Osteocyte (in vitro differentiated cells): ENCODE results near the gene BTF3. TPM values are rescaled to one million over a fixed set of nuclear protein-coding genes. Genes with fewer than 3 reads are reported as not detected.

ENCODE experiments used
- DNase-seq: peaks from one replicate; pipeline ENCODE4 v3.0.0; 2021; ENCODE audit warnings: mixed read lengths; ENCODE audit not compliant: unreplicated experiment; ENCODE audit errors: extremely low spot score
- H3K27ac Mint-ChIP-seq: one replicate; pipeline ENCODE4 v1.8.0; 2021; ENCODE audit warnings: mild to moderate bottlenecking, mixed read lengths; ENCODE audit not compliant: unreplicated experiment
- H3K27me3 Mint-ChIP-seq: one replicate; pipeline ENCODE4 v1.8.0; 2021; ENCODE audit warnings: mixed read lengths; ENCODE audit not compliant: unreplicated experiment
- H3K36me3 Mint-ChIP-seq: one replicate; pipeline ENCODE4 v1.8.0; 2021; ENCODE audit warnings: mixed read lengths; ENCODE audit not compliant: unreplicated experiment
- H3K4me1 Mint-ChIP-seq: one replicate; pipeline ENCODE4 v1.8.0; 2021; ENCODE audit warnings: mixed read lengths; ENCODE audit not compliant: unreplicated experiment
- H3K4me3 Mint-ChIP-seq: one replicate; pipeline ENCODE4 v1.8.0; 2021; ENCODE audit warnings: mild to moderate bottlenecking, moderate library complexity, mixed read lengths; ENCODE audit not compliant: unreplicated experiment
- H3K9me3 Mint-ChIP-seq: one replicate; pipeline ENCODE4 v1.8.0; 2021; ENCODE audit warnings: mixed read lengths; ENCODE audit not compliant: unreplicated experiment
- CTCF ChIP-seq: fragments of 200-600 bp; sonication (generic); IDR thresholded peaks from 2 replicates; pipeline ENCODE4 v1.5.0; 2021; ENCODE audit warnings: antibody characterized with exemption, mild to moderate bottlenecking, moderate library complexity
- total RNA-seq: library from RNA; stranded (reverse); gene quantifications from 2 replicates; pipeline ENCODE4 v1.2.1, GENCODE V29; 2021

Gene BTF3
- total RNA-seq, 1 donor from 2014 or later = 565 TPM

DNA sequence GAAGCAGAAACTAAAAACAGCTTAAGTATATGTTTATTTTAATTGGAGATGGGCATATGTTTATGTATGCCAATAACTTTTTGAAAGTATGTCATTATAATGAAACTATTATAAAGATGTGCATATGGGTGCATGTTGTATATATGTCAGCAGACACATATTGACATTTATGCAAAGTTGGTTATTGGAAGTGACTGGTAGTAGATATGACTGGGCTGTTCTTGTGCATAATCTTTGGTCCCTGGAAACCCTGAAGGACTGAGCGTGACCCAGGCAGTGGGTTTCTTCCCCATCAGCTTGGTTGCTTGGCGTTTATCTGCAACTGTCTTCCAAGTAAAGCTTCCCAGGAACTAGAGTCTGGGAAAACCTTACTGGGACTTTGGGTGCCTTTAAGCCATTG lies 41.5 kb downstream of the BTF3 start:
- Mint-ChIP-seq H3K36me3 (no peaks in the 10 kb centered on the region), H3K4me3 (no peak overlapping the region), H3K4me1 (no peaks in the 10 kb centered on the region), H3K27ac (no peak overlapping the region), H3K9me3 (peaks cover 6% of the 10 kb centered on the region), H3K27me3 (peaks cover 36% of the 10 kb centered on the region)
- DNase-seq = no peak
- no peak for TF ChIP-seq CTCF

DNA sequence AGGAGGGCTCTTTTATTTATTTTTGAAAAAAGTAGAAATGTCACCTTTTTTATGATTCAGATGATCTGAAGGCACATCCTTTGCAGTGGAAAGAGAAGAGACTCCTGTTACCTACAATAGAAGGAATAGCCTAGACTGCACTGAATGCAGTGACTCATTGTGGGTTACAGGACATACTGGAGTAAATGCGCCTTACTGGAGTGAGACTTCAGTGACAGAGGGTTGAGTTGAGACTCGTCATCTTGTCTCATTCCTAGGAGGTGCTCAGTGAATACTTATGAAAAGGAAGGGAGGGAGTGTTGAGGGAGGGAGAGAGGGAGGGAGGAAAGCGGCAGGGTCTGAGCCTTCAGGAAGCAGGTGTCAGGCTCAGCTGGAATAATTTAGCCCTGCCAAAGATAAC lies 42.0 kb downstream of the BTF3 start:
- peaks cover 4% of the 10 kb centered on the region for H3K9me3 Mint-ChIP-seq
- H3K36me3 Mint-ChIP-seq = no peaks in the 10 kb centered on the region
- no peak for DNase-seq
- H3K27ac Mint-ChIP-seq = no peak overlapping the region
- no peak for TF ChIP-seq CTCF
- no peaks in the 10 kb centered on the region for H3K4me1 Mint-ChIP-seq
- H3K27me3 Mint-ChIP-seq = peaks cover 35% of the 10 kb centered on the region
- H3K4me3 Mint-ChIP-seq = no peak overlapping the region

GRCh38 chr5:73542020-73542419 lies 43.8 kb downstream of the BTF3 start:
- no peak for DNase-seq
- no peak overlapping the region for H3K4me3 Mint-ChIP-seq
- no peaks in the 10 kb centered on the region for H3K4me1 Mint-ChIP-seq
- no peaks in the 10 kb centered on the region for H3K9me3 Mint-ChIP-seq
- H3K36me3 Mint-ChIP-seq = no peaks in the 10 kb centered on the region
- no peak for TF ChIP-seq CTCF
- H3K27ac Mint-ChIP-seq = no peak overlapping the region
- peaks cover 36% of the 10 kb centered on the region for H3K27me3 Mint-ChIP-seq

DNA sequence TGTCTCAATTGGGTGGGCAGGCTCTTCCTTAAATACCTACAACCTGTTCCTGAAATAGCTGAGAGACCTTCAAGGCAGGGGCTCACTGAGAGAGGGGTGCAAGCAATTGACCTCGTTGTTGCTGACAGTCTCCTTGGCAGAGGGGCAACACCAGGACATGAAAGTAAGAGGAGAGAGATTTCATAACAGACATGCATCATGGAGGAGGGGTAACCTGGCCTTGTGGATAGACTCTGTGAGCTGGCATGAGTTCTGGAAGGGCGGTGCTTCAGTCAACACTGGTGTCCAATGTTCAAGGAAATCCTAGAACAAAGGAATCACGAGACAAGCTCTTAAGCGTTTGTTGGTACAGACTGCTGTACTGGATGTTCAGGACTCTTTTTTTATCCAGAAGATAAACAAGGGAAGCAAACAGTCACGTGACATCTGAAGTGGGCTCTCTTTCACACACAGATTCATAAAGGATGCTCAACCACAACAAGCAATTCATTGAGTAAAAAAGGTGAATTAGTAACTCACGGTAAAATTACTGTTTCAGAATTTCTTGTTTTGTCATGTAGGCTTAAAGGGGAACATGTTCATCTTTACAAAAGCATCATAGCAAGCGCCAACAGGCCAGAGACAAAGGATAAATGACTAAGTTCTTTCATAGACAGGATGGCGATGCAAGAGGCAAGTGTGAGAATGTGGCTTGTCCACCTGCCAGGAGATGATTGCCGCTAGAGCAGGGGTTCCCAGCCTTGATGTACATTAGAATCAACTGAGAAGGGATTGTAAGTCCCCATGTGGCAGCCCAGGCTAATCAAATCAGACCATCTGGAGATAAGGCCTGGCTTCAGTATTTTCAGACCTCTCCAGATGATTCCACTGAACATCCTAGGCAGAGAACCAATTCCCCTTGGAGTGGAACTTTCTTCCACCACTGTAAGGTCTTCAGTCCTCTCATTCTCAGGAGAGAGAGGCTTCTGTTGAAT lies 46.5 kb downstream of the BTF3 start:
- Mint-ChIP-seq H3K4me1 (no peaks in the 10 kb centered on the region), H3K27me3 (peaks cover 46% of the 10 kb centered on the region), H3K36me3 (no peaks in the 10 kb centered on the region), H3K27ac (no peak overlapping the region), H3K4me3 (no peak overlapping the region), H3K9me3 (no peaks in the 10 kb centered on the region)
- no peak for DNase-seq
- no peak for TF ChIP-seq CTCF

- no peaks in the 10 kb centered on the region for H3K36me3 Mint-ChIP-seq
- H3K27me3 Mint-ChIP-seq = peaks cover 44% of the 10 kb centered on the region
- H3K9me3 Mint-ChIP-seq = no peaks in the 10 kb centered on the region
- no peaks in the 10 kb centered on the region for H3K4me1 Mint-ChIP-seq
- no peak for TF ChIP-seq CTCF
- H3K4me3 Mint-ChIP-seq = no peak overlapping the region
- no peak overlapping the region for H3K27ac Mint-ChIP-seq
- no peak for DNase-seq
Measured at GRCh38 chr5:73545403-73545779, 47.1 kb downstream of the BTF3 start.
